Measurements from ENCODE around the gene RPH3AL.

The RPH3AL gene

GRCh38 chr17:213286-214105 is 139.1 kb downstream of the RPH3AL start:
- no peak for ATAC-seq
- TF ChIP-seq GLIS3 (CRISPR knock-in tag; IDR thresholded peaks at IDR 0.05), result no peak
- no peak for TF ChIP-seq ZNF565 (CRISPR knock-in tag; conservative IDR thresholded peaks at IDR 0.05; ENCODE audit: low read depth)
- TF ChIP-seq ESRRG (CRISPR knock-in tag; IDR thresholded peaks at IDR 0.05), result no peak
- TF ChIP-seq ZFP3 (CRISPR knock-in tag; IDR thresholded peaks at IDR 0.05), result no peak
- TF ChIP-seq ARNTL (CRISPR knock-in tag; IDR thresholded peaks at IDR 0.05; ENCODE audit: borderline replicate concordance, low read depth), result no peak
- no peak for TF ChIP-seq TOX (CRISPR knock-in tag; IDR thresholded peaks at IDR 0.05; ENCODE audit: borderline replicate concordance)
- TF ChIP-seq PATZ1 (CRISPR knock-in tag; IDR thresholded peaks at IDR 0.05; ENCODE audit: borderline replicate concordance), result no peak
- TF ChIP-seq OSR1 (CRISPR knock-in tag; IDR thresholded peaks at IDR 0.05), result no peak
- no peak for TF ChIP-seq ZC3H10 (CRISPR knock-in tag; IDR thresholded peaks at IDR 0.05)
- TF ChIP-seq CSRNP3 (CRISPR knock-in tag; IDR thresholded peaks at IDR 0.05), result no peak
- no peak for TF ChIP-seq TSHZ2 (CRISPR knock-in tag; IDR thresholded peaks at IDR 0.05)
- TF ChIP-seq RARB (CRISPR knock-in tag; IDR thresholded peaks at IDR 0.05), result no peak
- TF ChIP-seq ISL1 (CRISPR knock-in tag; IDR thresholded peaks at IDR 0.05), result no peak

GRCh38 chr17:210402-210801 is 142.2 kb downstream of the RPH3AL start:
- TF ChIP-seq GLIS3 (CRISPR knock-in tag; IDR thresholded peaks at IDR 0.05) (no peak), CSRNP3 (CRISPR knock-in tag; IDR thresholded peaks at IDR 0.05) (no peak), ESRRG (CRISPR knock-in tag; IDR thresholded peaks at IDR 0.05) (no peak), ZNF70 (CRISPR knock-in tag; IDR thresholded peaks at IDR 0.05) (no peak), PPARA (CRISPR knock-in tag; IDR thresholded peaks at IDR 0.05; ENCODE audit: borderline replicate concordance) (no peak), CSDC2 (CRISPR knock-in tag; IDR thresholded peaks at IDR 0.05) (no peak), TSHZ2 (CRISPR knock-in tag; IDR thresholded peaks at IDR 0.05) (no peak), CREB5 (CRISPR knock-in tag; IDR thresholded peaks at IDR 0.05; ENCODE audit: low read depth) (no peak), ISL1 (CRISPR knock-in tag; IDR thresholded peaks at IDR 0.05) (no peak), POU6F1 (CRISPR knock-in tag; IDR thresholded peaks at IDR 0.05; ENCODE audit: borderline replicate concordance, low read depth) (no peak), ARNTL (CRISPR knock-in tag; IDR thresholded peaks at IDR 0.05; ENCODE audit: borderline replicate concordance, low read depth) (no peak), ZNF565 (CRISPR knock-in tag; conservative IDR thresholded peaks at IDR 0.05; ENCODE audit: low read depth) (no peak), PATZ1 (CRISPR knock-in tag; IDR thresholded peaks at IDR 0.05; ENCODE audit: borderline replicate concordance) (no peak), OSR1 (CRISPR knock-in tag; IDR thresholded peaks at IDR 0.05) (no peak)

More at GRCh38 chr17:210402-210801, 142.2 kb downstream of the RPH3AL start:
- no peak for ATAC-seq
